Fibroblast of lung (primary cell): ENCODE measurements around the gene KLHL8. TPM values are rescaled to one million over a fixed set of nuclear protein-coding genes. Genes with fewer than 3 reads are reported as not detected.

ENCODE experiments used
- DNase-seq, 2 donors: peaks; one replicate each; pipeline versions ENCODE4 v3.0.0 to v3.0.0-alpha.2; 2010; ENCODE audit warnings: low read depth in 2 of 2
- H2AFZ ChIP-seq: 2 replicates; pipeline ENCODE4 v1.5.1; 2012; ENCODE audit warnings: low read length, control low read depth, inconsistent platforms
- H3K27ac ChIP-seq: 2 replicates; pipeline ENCODE4 v1.5.1; 2011; ENCODE audit warnings: low read length, control low read depth; ENCODE audit not compliant: insufficient read depth
- H3K27me3 ChIP-seq: 2 replicates; pipeline ENCODE4 v1.5.1; 2011; ENCODE audit warnings: mild to moderate bottlenecking, low read length; ENCODE audit not compliant: control insufficient read depth, insufficient read depth
- H3K36me3 ChIP-seq: 2 replicates; pipeline ENCODE4 v1.5.1; 2011; ENCODE audit warnings: low read length; ENCODE audit not compliant: control insufficient read depth, insufficient read depth
- H3K4me1 ChIP-seq: 2 replicates; pipeline ENCODE4 v1.5.1; 2011; ENCODE audit warnings: low read length; ENCODE audit not compliant: control insufficient read depth, insufficient read depth; ENCODE audit errors: extremely low read depth
- H3K4me2 ChIP-seq: 2 replicates; pipeline ENCODE4 v1.5.1; 2011; ENCODE audit warnings: low read length, control low read depth; ENCODE audit not compliant: insufficient read depth; ENCODE audit errors: extremely low read depth
- H3K4me3 ChIP-seq, 4 experiments: fragments of 200-600 bp in 1 of 4; sonication (generic) in 1 of 4; replicated peaks in 1 of 4; 2 replicates each; pipeline ENCODE4 v1.5.1; 2011 to 2016; ENCODE audit warnings: low read length in 4 of 4, low read depth in 3 of 4, mild to moderate bottlenecking in 3 of 4, control low read depth in 2 of 4, inconsistent platforms in 1 of 4, mixed read lengths in 1 of 4; ENCODE audit not compliant: insufficient read depth in 1 of 4; ENCODE audit errors: control extremely low read depth in 1 of 4
- H3K79me2 ChIP-seq: 2 replicates; pipeline ENCODE4 v1.5.1; 2012; ENCODE audit warnings: mild to moderate bottlenecking, low read length, inconsistent platforms; ENCODE audit not compliant: control insufficient read depth, insufficient read depth
- H3K9ac ChIP-seq: 2 replicates; pipeline ENCODE4 v1.5.1; 2011; ENCODE audit warnings: mild to moderate bottlenecking, low read length, control low read depth; ENCODE audit not compliant: insufficient read depth
- H3K9me3 ChIP-seq: 2 replicates; pipeline ENCODE4 v1.5.1; 2012; ENCODE audit warnings: low read depth, low read length; ENCODE audit not compliant: control insufficient read depth, insufficient read depth
- H4K20me1 ChIP-seq: 2 replicates; pipeline ENCODE4 v1.5.1; 2011; ENCODE audit warnings: low read length; ENCODE audit not compliant: control insufficient read depth, insufficient read depth; ENCODE audit errors: extremely low read depth
- EZH2 ChIP-seq: IDR thresholded peaks from 2 replicates; pipeline ENCODE4 v1.5.1; 2012; ENCODE audit warnings: low read length, control low read depth, mild to moderate bottlenecking; ENCODE audit errors: missing control alignments
- polyA plus RNA-seq, 2 donors: library from polyadenylated mRNA; depleted of rRNA in 1 of 2; stranded (reverse) in 1 of 2; unstranded in 1 of 2; fragments of >200 nt; gene quantifications; 2 replicates each; pipeline ENCODE4 v1.2.1, GENCODE V29; 2011 to 2012; ENCODE audit warnings: missing spikeins in 1 of 2
- total RNA-seq: library from RNA; depleted of rRNA; stranded (reverse); fragments of >200 nt; gene quantifications from 2 replicates; pipeline ENCODE4 v1.2.1, GENCODE V29; 2014
- TF ChIP-seq, protein P1 (sequence below), 2 donors: IDR thresholded peaks in 1 of 2; conservative IDR thresholded peaks in 1 of 2; 1 replicate in 1 of 2; 2 replicates in 1 of 2; pipeline ENCODE4 v1.5.1; 2011 to 2012; ENCODE audit warnings: low read length in 2 of 2, control low read depth in 1 of 2, inconsistent platforms in 1 of 2, low read depth in 1 of 2, mild to moderate bottlenecking in 1 of 2

KLHL8 gene
- total and polyA plus RNA-seq, 2 donors (not counting 1 experiment from before 2014, with no cell fraction given): 8.8 to 15.7 TPM

DNA sequence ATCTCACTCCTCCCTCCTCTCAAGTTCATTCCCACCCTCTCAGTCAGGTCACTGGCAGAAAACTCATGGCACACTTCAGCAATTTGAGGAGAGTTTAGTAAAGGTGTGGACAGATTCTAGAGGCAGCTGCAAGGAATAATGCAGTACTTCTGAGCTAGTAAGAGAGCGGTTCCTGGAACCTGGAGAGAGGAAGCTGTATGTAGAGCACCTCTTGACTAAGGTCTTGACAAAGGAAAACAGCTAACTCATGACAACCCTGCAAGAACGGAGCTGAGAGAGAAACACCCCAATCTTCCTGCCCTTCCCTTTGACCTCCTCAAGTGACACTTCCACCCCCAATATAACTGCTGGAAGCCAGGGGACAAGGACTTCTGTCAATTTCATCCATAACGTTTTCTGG is 9.6 kb upstream of the KLHL8 start:
- no peaks in the 10 kb centered on the region for H3K36me3 ChIP-seq
- no peak overlapping the region for H2AFZ ChIP-seq
- H3K4me1 ChIP-seq: no peaks in the 10 kb centered on the region
- H3K27ac ChIP-seq: no peak overlapping the region
- TF ChIP-seq, protein P1, sequence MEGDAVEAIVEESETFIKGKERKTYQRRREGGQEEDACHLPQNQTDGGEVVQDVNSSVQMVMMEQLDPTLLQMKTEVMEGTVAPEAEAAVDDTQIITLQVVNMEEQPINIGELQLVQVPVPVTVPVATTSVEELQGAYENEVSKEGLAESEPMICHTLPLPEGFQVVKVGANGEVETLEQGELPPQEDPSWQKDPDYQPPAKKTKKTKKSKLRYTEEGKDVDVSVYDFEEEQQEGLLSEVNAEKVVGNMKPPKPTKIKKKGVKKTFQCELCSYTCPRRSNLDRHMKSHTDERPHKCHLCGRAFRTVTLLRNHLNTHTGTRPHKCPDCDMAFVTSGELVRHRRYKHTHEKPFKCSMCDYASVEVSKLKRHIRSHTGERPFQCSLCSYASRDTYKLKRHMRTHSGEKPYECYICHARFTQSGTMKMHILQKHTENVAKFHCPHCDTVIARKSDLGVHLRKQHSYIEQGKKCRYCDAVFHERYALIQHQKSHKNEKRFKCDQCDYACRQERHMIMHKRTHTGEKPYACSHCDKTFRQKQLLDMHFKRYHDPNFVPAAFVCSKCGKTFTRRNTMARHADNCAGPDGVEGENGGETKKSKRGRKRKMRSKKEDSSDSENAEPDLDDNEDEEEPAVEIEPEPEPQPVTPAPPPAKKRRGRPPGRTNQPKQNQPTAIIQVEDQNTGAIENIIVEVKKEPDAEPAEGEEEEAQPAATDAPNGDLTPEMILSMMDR (conservative IDR thresholded peaks at IDR 0.05 in 1 of 2, IDR thresholded peaks at IDR 0.05 in 1 of 2; ENCODE audit: low read depth in 1 of 2, low read length in 2 of 2): no peak
- TF ChIP-seq EZH2: no peak
- H3K27me3 ChIP-seq: no peaks in the 10 kb centered on the region
- no peaks in the 10 kb centered on the region for H4K20me1 ChIP-seq
- H3K9ac ChIP-seq: no peak overlapping the region
- H3K4me3 ChIP-seq: no peak overlapping the region
- DNase-seq: no peak
- no peak overlapping the region for H3K4me2 ChIP-seq
- no peaks in the 10 kb centered on the region for H3K9me3 ChIP-seq
- no peaks in the 10 kb centered on the region for H3K79me2 ChIP-seq

DNA sequence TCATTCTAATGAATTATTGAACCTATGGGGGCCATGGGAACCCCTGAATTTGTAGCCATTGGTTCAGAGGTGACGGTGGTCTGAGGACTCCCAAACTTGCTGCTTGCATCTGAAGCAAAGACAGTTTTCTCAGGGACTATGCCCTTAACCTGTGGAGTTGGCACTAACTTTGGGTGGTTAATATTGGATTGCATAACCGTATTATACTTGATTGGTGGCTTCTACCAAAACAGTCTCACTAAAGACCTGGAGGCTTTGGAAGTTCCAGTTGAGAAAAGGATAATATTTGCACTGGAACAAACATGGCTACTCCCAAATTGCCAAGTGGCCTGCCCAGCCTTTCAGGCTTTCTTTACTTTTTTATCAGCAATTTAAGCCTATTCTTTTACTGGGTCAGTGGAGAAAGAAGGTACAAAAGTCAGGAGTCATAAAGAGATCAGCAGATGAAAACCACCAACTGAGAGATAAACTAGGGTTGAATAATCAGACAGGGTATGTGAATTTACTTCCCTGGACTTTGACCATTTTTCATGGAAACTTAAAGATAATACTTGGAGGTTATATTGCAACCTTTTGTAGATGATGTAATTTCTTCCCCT is 7.9 kb upstream of the KLHL8 start:
- H3K4me1 ChIP-seq: no peaks in the 10 kb centered on the region
- H3K4me2 ChIP-seq: no peak overlapping the region
- no peaks in the 10 kb centered on the region for H3K79me2 ChIP-seq
- H3K27me3 ChIP-seq: no peaks in the 10 kb centered on the region
- no peak for TF ChIP-seq EZH2
- TF ChIP-seq, protein P1 (conservative IDR thresholded peaks at IDR 0.05 in 1 of 2, IDR thresholded peaks at IDR 0.05 in 1 of 2; ENCODE audit: low read depth in 1 of 2, low read length in 2 of 2): no peak
- DNase-seq: no peak
- H3K27ac ChIP-seq: no peak overlapping the region
- no peaks in the 10 kb centered on the region for H3K36me3 ChIP-seq
- no peak overlapping the region for H3K9ac ChIP-seq
- H3K9me3 ChIP-seq: no peaks in the 10 kb centered on the region
- no peak overlapping the region for H2AFZ ChIP-seq
- no peak overlapping the region for H3K4me3 ChIP-seq
- H4K20me1 ChIP-seq: no peaks in the 10 kb centered on the region

DNA sequence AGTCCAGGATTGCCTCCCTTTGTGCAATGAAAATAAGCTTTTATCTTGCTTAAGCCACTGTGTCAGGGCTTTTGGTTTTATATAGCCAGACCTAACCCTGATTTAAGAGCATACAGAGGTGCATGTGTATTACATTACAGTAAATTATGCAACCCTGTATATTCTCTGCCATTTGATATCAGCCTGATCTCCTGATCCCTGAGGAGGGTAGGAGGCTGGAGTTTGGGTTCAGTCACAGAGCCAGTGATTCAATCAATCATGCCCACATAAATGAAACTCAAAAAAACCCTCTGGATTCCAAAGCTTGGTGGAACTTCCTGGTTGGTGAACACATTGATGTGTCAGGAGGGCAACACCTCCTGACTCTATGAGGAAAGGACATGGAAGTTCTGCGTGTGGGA is 7.3 kb upstream of the KLHL8 start:
- H4K20me1 ChIP-seq: no peaks in the 10 kb centered on the region
- no peaks in the 10 kb centered on the region for H3K4me1 ChIP-seq
- H2AFZ ChIP-seq: no peak overlapping the region
- DNase-seq: no peak
- no peak overlapping the region for H3K27ac ChIP-seq
- no peaks in the 10 kb centered on the region for H3K79me2 ChIP-seq
- TF ChIP-seq EZH2: no peak
- TF ChIP-seq, protein P1 (conservative IDR thresholded peaks at IDR 0.05 in 1 of 2, IDR thresholded peaks at IDR 0.05 in 1 of 2; ENCODE audit: low read depth in 1 of 2, low read length in 2 of 2): no peak
- H3K36me3 ChIP-seq: no peaks in the 10 kb centered on the region
- H3K4me2 ChIP-seq: no peak overlapping the region
- H3K27me3 ChIP-seq: no peaks in the 10 kb centered on the region
- no peak overlapping the region for H3K9ac ChIP-seq
- H3K4me3 ChIP-seq: no peak overlapping the region
- H3K9me3 ChIP-seq: no peaks in the 10 kb centered on the region
